Measurements from ENCODE around the gene HDX.
"Not testable (repeated sequence)": the region's sequence is repeated elsewhere in the genome, so short reads cannot be mapped to it uniquely, and the experiment has no call there.

The HDX gene

GRCh38 chrX:84339507-84340364, 162.5 kb downstream of the HDX start:
- DNase-seq (ENCODE audit: low spot score): peak; percentile 1

- no peak for DNase-seq (ENCODE audit: low spot score)
Measured at GRCh38 chrX:84336646-84337045, 165.6 kb downstream of the HDX start.

- no peak for DNase-seq (ENCODE audit: low spot score)
Measured at GRCh38 chrX:84335121-84335520, 167.1 kb downstream of the HDX start.

GRCh38 chrX:84322083-84322827, 180.0 kb downstream of the HDX start:
- DNase-seq (ENCODE audit: low spot score): no peak

- DNase-seq (ENCODE audit: low spot score): no peak
Measured at GRCh38 chrX:84320614-84321013, 181.6 kb downstream of the HDX start.

GRCh38 chrX:84320023-84320422, 182.2 kb downstream of the HDX start:
- DNase-seq (ENCODE audit: low spot score): no peak

- DNase-seq (ENCODE audit: low spot score): no peak
Measured at GRCh38 chrX:84318661-84319060, 183.6 kb downstream of the HDX start.

- DNase-seq (ENCODE audit: low spot score): not testable (repeated sequence)
Measured at GRCh38 chrX:84315946-84316345, 186.3 kb downstream of the HDX start.
